Left ventricle myocardium superior (tissue), 1 donor: ENCODE results near the gene RAB13. TPM values are rescaled to one million over a fixed set of nuclear protein-coding genes. Genes with fewer than 3 reads are reported as not detected.
A peak's percentile ranks its signal among the peaks of the same experiment; 100 is the strongest.
"Not testable (repeated sequence)": the region's sequence is repeated elsewhere in the genome, so short reads cannot be mapped to it uniquely, and the experiment has no call there.

Experiments
- ATAC-seq: fragments of 200-7000 bp; cut with Tn5 transposase; one replicate; pipeline ENCODE4 v1.9.1; 2020; ENCODE audit warnings: mild to moderate bottlenecking, moderate library complexity
- DNase-seq: peaks from one replicate; pipeline ENCODE4 v3.0.0-alpha.2; 2020
- intact Hi-C: fragments of 100-400 bp; cut with micrococcal nuclease; formaldehyde crosslinking; loops from one replicate; pipeline ENCODE4 v1.11.0; 2022
- long read RNA-seq: library from polyadenylated mRNA; unstranded; transcript quantifications from one replicate; pipeline ENCODE4 v2.0.0, GENCODE V29; 2021
- total RNA-seq: library from RNA; stranded (reverse); fragmentation: NEBNext Ultra II Directional; extraction: Animal tissue kit (Norgen Biotek cat#: 25700); gene quantifications from one replicate; pipeline ENCODE4 v1.2.1, GENCODE V29; 2021
- donor health status: DM: no; HTN: yes; CAD: no; lungs with severe emphysema.

RAB13 gene
- 55.1 TPM for total RNA-seq
- long read RNA-seq, transcript RAB13-201 (8 exons, 1,176 nt): major isoform, 64 of 67 reads
- long read RNA-seq, partial matches to known transcripts: 1 of 67 reads
- long read RNA-seq, other reads (novel, unspliced or antisense): 2 of 67 reads

DNA sequence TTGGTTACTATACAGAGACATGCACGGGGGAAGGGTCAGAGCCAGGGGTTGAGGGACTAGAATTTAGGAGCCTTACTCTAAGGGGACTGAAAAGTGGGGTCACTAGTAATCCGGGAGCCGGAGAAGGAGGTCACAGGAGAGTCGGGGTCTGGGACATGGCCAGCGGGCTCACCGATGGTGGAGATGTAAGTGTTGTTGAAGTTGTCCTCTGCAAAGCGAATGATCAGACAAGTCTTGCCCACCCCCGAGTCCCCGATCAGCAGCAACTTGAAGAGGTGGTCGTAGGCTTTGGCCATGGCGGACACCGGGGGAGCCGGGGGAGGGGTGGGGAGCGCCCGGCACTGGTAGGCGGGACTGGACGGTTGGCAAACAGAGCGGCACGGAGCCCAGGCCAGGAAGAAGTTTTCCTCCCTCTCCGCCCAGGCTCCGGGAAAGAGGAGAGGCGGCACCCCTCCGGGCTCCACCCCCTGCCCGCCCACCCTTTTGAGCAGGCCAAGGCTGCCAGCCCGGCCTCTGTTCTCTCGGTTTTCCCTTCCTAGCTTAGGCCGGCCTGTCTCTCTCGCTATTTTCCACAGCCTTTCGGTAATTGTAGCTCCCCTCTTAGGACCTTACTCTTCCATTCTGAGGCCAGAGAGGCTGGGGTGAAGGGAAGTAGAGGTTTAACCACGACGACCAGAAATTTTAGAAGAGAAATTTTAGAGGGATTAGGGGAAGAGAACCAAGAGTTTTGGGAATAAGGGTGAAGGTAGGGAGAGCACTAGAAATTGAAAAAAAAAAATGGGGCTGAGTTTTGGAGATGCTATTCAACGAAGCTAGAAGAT lies at the start of gene RAB13:
Gene RAB13 (minus strand): TSS at position 399 of the 821 bp plus-strand sequence. CDS start 103 bp downstream, at position 296.
- DNase-seq (peak; percentile 90), ATAC-seq (peak; percentile 86)
- intact Hi-C loops: no loop called here

DNA sequence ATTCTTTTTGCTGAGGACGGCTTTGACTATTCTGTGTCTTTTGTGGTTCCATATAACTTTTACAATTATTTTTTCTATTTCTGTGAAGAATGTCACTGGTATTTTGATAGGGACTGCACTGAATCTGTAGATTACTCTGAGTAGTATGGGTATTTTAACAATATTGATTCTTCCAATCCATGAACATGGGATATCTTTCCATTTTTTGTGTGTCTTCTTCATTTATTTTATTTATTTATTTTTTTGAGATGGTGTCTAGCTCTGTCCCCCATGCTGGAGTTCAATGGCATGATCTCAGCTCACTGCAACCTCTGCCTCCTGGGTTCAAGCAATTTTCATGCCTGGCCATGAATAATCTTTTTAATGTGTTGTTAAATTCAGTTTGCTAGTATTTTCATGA lies 47.6 kb upstream of the RAB13 start:
- DNase-seq: not testable (repeated sequence)

DNA sequence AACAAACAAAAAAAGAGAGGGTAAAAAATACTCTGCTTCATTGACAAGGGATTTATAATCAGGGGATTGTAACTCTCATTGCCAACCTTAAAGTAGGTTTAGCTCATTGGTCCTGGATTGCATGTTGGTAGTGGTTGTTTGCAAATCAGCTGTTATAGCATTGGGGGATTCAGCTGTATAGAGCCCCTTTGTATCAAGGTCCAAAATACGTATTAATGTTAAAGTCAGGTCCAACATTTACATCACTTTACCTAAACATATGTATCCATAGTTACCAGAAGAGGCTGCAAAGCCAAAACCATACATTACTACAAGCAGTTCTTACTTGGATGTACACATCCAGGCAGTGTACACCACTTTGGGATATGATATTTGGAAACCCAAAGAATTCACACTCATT lies 33.8 kb upstream of the RAB13 start:
- no peak for ATAC-seq
- intact Hi-C loops: no loop called here
- DNase-seq: no peak

More for the DNA sequence above, 47.6 kb upstream of the RAB13 start:
- intact Hi-C loops, ATAC-seq: not testable (repeated sequence)

DNA sequence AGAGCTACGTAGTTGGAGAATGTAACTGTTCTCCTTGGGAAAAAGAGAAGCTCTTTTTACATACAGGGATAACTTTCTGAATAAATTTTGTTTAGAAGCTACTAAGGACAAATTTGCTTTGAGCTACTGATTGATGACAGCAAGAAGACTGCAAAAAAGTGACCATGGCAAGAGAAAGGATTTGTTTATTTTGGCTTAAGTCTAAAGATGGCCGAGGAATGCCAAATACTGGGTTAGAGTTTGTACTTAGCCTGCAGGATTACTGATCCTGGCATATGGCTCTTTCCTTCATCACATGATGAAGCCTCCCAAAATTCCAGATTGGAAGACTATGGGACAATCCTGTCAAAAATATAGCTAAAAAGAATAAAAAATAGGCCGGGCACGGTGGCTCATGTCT lies 33.1 kb upstream of the RAB13 start:
- no peak for DNase-seq
- intact Hi-C loops: no loop called here
- no peak for ATAC-seq

DNA sequence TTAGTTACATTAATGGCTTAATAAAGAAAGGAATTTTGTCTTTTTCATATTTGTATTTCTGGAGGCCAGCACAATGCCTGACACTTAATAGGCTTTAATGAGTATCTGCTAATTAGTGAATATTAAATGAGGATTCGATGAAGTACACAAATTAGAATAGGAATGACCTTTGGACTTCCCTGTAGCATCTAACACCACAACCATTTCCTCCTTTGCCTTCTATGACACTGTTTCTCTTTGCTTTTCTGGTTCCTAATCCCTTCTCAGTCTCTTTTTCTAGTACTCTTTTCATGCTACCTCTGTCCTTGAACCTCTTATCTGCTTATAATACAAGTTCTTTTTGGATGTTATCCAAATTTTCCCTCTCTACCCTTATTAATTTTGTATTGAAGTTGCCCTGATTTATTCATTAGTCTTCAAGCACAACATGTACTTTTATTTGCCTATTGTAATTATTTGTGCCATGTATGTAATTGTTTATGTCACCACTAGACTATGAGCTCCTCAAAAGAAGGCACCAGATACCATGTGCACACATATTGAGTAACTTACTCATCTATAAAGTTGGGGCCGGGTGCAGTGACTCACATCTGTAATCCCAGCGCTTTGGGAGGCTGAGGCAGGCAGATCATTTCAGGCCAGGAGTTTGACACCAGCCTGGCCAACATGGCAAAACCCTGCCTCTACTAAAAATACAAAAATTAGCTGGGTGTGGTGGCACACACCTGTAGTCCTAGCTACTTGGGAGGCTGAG lies 28.2 kb upstream of the RAB13 start:
- ATAC-seq (no peak), DNase-seq (no peak)
- intact Hi-C loops: no loop called here

DNA sequence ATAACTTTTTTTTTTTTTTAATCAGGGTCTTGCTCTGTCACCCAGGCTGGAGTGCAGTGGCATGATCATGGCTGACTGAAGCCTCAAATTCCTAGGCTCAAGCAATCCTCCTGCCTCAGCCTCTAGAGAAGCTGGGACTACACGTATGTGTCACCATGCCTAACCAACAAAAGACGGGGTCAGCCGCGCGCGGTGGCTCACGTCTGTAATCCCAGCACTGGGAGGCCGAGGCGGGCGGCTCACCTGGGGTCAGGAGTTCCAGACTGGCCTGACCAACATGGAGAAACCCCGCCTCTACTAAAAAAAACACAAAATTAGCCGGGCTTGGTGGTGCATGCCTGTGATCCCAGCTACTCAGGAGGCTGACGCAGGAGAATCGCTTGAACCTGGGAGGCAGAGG lies 26.4 kb upstream of the RAB13 start:
- intact Hi-C loops, ATAC-seq, DNase-seq: not testable (repeated sequence)

DNA sequence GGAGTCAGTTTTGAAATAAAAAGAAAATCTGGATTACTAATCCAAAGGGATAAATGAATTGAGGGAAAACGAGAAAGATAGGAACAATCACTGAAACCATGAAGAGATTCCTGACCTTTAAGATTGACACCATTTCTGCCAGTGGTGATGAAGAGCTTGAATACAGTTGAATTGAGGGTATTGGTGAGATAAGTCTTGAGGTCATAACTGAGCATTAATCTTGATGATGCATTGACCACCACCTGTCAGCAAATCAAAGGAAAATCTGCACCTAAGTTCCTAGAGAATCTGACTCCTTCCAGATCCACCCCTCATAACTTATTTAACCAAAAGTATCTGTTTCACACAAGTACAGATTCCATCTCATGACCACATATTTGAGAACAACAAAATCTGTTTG lies 26.0 kb upstream of the RAB13 start:
- DNase-seq (no peak), ATAC-seq (no peak)
- intact Hi-C loops: no loop called here

DNA sequence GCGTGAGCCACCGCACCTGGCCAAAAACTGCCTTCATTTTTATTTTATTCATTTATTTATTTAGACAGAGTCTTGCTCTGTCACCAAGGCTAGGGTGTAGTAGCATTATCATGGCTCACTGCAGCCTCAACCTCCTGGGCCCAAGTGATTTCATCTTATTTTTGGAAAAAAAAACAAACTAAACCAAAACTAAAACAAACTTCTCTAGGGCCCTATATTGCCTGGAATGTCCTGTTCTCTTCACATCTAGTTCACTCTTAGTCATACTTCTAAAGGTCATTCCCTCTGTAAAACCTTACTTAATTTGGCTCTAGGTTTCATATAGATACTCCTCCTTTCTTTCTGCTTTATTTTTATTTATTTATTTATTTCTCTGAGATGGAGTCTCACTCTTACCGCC lies 20.0 kb upstream of the RAB13 start:
- DNase-seq (no peak), ATAC-seq (no peak)
- intact Hi-C loops: no loop called here

DNA sequence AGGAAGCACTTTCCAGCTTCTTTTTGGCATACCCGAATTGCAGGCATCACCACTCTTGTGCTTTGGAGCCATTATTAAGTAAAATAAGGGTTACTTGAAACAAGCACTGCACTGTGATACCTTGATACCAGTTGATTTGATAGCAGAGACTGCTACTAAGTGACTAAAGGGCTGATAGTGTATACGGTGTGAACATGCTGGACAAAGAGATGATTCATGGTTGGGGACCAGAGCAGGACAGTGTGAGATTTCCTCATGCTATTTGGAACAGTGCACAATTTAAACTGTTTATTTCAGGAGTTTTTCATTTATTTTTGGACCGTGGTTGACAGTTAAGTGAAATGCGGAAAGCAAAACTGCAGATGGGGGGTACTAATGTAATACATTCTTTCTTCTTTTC lies 14.3 kb upstream of the RAB13 start:
- DNase-seq (no peak), ATAC-seq (no peak)
- intact Hi-C loops: no loop called here

DNA sequence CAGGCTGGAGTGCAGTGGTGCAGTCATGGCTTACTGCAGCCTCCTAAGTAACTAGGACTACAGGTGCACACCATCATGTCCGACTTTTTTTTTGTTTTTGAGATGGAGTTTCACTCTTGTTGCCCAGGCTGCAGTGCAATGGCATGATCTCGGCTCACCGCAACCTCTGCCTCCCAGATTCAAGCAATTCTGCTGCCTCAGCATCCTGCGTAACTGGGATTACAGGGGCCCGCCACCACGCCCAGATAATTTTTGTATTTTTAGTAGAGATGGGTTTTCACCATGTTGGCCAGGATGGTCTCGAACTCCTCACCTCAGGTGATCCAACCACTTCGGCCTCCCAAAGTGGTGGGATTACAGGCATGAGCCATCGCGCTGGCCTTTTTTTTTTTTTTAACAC lies 10.7 kb upstream of the RAB13 start:
- not testable (repeated sequence) for DNase-seq, ATAC-seq
- intact Hi-C loops: loop anchor here (10.0 kb wide), 1 partner anchor 188 kb away; no protein-coding TSS in a partner anchor

DNA sequence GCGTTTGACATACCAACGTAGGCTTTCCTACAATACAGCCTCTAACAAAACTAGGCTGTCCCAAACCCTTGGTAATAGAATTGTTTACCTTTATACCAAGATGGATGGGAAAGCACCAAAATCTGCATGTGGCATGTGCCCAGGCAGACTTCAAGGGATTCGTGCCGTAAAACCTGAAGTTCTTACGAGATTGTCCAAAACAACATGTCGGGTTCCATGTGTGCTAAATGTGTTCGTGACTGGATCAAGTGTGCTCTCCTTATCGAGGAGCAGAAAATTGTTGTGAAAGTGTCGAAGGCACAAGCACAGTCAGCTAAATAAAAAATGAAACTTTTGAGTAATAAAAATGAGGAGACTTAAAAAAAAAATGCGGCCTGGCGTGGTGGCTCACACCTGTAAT lies 9.5 kb upstream of the RAB13 start:
- ATAC-seq (no peak), DNase-seq (no peak)
- intact Hi-C loops: loop anchor here (10.0 kb wide), 1 partner anchor 189 kb away; no protein-coding TSS in a partner anchor

DNA sequence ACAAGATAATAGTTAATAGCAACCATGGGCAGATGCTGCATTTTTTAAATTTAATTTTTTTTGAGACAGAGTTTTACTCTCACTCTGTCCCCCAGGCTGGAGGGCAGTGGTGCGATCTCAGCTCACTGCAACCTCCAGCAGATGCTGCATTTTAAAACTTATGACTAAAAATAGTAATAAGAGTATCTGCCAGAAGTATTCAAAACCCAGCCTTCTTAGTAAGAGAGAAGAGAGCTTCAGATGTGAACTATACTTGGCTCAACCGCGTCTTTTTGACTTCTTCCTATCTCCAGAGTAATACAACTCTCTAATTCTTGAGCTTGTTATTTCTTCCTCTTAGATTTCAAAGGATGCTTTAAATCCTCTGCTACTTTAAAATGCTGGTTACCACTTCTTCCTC lies 9.1 kb upstream of the RAB13 start:
- intact Hi-C loops: loop anchor here (10.0 kb wide), 1 partner anchor 190 kb away; no protein-coding TSS in a partner anchor
- ATAC-seq: no peak
- DNase-seq: no peak

DNA sequence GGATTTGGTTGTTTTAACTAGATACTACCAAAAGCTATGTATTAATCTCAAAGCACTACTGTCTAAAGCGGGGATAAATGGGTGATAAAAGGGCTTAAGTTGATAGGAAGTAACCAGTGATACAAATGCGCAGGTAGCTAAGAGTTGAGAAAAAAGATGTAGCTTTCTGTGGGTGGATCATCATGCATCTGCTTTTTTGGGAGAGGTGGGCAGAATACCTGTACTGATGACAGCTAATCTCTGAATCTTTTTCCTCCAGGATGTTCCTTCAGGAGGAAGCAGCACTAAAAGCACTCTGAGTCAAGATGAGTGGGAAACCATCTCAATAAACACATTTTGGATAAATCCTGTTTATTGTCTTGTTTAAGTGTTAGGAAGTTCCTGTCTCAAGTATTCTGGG lies 5.7 kb upstream of the RAB13 start:
- intact Hi-C loops: loop anchor here (10.0 kb wide), 1 partner anchor 193 kb away; no protein-coding TSS in a partner anchor
- ATAC-seq: no peak

DNA sequence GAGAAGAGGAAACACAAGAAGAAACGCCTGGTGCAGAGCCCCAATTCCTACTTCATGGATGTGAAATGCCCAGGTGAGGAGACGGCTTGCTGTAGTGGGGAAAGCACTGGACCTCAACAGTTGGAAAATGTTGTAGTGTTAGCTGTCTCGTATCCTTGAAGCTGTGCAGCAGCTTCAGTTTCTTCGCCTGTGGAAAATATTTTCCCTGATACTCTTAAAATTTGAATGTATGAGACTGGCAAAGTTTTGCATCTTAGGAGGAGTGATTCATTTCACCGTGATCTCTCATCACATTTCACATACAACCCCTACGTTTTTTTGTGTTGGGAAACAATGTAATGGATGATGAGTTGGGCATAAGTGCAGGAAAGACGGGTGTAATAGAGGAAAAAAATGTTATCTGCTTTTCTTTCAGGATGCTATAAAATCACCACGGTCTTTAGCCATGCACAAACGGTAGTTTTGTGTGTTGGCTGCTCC lies 5.1 kb upstream of the RAB13 start:
- DNase-seq: no peak
- intact Hi-C loops: loop anchor here (10.0 kb wide), 1 partner anchor 194 kb away; no protein-coding TSS in a partner anchor
- no peak for ATAC-seq

More for the DNA sequence above, 5.7 kb upstream of the RAB13 start:
- DNase-seq: no peak

DNA sequence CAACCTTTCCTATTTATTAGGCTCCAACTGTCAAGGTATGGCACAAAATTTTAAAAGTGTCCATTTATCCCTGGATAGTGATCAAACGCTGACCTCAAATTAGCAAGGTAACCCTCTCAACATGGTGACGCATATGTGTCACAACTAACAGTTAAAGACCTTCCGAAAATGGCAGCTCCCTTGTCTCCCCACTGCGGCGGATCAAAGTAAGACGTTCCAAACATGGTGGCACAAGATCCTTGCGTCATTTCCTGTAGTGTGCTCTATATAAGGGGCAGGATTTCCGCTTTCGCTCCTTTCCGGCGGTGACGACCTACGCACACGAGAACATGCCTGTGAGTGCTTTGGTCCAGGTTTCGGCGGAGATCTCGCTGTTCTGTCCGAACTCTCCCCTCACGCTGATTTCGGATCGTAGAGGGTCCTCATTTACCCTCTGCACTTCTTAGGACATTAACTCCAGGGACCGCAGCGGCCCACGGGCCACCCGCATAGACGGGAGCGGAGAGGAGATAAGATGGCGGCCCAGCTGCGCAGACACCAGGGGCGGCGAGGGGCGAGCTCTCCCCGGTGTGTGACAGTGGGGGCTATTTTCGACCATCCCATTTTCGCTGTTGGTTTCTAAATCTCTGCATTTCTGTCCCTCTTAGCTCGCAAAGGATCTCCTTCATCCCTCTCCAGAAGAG lies 4.5 kb upstream of the RAB13 start, which contains the start of gene RPS27:
Gene RPS27 (plus strand): TSS at position 295 of the 683 bp plus-strand sequence. CDS start 35 bp downstream, at position 330.
- ATAC-seq (peak; percentile 79), DNase-seq (peak; percentile 84)
- intact Hi-C loops: loop anchor here (10.0 kb wide), 1 partner anchor 194 kb away; no protein-coding TSS in a partner anchor

DNA sequence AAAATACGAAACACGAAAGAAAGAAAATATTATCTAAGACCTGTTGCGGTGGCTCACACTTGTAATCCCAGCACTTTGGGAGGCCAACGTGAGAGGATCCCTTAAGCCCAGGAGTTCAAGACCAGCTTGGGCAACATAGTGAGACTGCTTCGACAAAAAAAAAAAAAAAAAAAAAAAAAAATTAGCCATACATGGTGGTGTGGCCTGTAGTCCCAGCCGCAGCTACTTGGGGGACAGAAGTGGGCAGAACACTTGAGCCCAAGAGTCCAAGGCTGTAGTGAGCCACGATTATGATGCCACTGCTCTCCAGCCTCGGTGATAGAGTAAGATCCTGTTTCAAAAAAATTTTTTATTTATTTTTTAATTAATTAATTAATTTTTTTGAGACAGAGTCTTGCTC lies 1.5 kb upstream of the RAB13 start:
- intact Hi-C loops: no loop called here
- ATAC-seq (no peak), DNase-seq (no peak)

DNA sequence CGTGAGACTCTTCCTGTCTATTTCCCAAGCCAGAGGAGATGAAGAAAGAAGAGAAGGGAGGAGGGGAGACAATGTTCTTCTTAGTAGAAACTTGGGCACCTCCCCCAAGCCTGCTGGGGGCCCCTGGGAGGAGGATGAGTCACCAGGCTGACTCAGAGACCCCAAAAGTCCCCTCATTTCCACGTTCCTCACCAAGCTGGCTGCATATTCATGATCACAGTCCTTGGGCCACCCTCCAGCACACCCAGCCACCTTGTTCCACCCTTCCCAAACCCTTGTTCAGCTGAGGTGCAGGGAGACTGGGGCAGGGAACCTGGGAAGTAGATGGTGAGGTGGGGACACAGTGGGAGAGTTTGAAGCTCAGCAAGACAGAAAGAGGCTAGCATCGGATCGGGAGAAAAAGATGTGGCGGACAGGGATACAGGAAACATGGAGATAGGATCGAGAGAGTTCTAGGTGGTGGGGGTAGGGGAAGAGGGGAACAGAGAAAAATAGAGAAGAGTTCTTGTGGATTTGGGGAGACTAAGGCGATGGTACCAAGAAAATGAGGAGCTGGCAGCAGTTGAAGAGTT lies 712 bp downstream of the RAB13 start:
- DNase-seq (peak; percentile 49), ATAC-seq (peak; percentile 6)
- intact Hi-C loops: no loop called here

DNA sequence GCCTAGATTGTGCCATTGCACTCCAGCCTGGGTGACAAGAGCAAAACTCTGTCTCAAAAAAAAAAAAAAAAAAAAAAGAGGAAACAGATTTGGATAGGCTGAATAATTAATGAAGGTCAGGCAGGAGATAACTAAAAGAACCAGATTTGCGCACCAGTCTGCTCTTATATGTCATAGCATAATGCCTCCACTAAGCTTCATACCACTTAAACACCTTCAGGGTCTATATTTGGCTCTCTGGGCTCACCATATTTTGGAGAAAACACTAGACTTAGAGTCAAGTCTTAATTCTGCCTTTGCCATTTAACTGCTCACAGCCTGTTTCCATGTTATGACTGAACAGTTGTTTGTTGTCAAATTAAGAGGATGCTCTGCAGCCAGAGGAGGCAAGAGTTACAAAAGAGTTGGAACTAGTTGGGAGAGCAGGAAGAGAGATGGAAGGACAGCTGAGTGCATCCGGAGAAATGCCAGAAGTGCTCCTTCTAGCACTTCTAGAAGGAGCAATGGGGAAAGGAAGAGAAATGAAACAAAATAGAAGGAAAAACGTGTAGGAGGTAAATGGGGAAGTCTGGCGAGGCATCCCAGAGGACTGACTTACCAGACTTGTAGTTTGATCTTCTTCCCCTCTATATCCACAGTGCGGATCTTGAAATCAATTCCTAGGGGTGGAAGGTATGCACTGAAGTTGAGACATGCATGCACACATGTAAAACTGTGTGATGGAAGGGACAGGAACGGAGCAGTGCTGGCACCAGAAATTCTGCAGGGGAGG lies 1.8 kb downstream of the RAB13 start:
- ATAC-seq (no peak), DNase-seq (no peak)
- intact Hi-C loops: no loop called here
